Measurements from ENCODE around the gene MRTO4. TPM values are rescaled to one million over a fixed set of nuclear protein-coding genes. Genes with fewer than 3 reads are reported as not detected.
"Not testable (repeated sequence)": the region's sequence is repeated elsewhere in the genome, so short reads cannot be mapped to it uniquely, and the experiment has no call there.

Gene MRTO4
- total RNA-seq, 1 donor from 2014 or later, result 17.7 TPM

GRCh38 chr1:19274636-19275035, 23.0 kb downstream of the MRTO4 start:
- H3K4me3 Mint-ChIP-seq (ENCODE audit: unreplicated experiment), result no peak overlapping the region
- no peak for TF ChIP-seq CTCF (IDR thresholded peaks at IDR 0.05)
- no peak overlapping the region for H3K27ac Mint-ChIP-seq (ENCODE audit: unreplicated experiment)
- peaks cover 8% of the 10 kb centered on the region for H3K9me3 Mint-ChIP-seq (ENCODE audit: low read depth)
- DNase-seq (ENCODE audit: low spot score), result no peak
- no peaks in the 10 kb centered on the region for H3K27me3 Mint-ChIP-seq (ENCODE audit: low read depth)
- no peaks in the 10 kb centered on the region for H3K4me1 Mint-ChIP-seq (ENCODE audit: low read depth)
- H3K36me3 Mint-ChIP-seq (ENCODE audit: low read depth), result peaks cover 3% of the 10 kb centered on the region

- no peaks in the 10 kb centered on the region for H3K4me1 Mint-ChIP-seq (ENCODE audit: low read depth)
- no peak for DNase-seq (ENCODE audit: low spot score)
- no peaks in the 10 kb centered on the region for H3K27me3 Mint-ChIP-seq (ENCODE audit: low read depth)
- no peak overlapping the region for H3K4me3 Mint-ChIP-seq (ENCODE audit: unreplicated experiment)
- peaks cover 6% of the 10 kb centered on the region for H3K36me3 Mint-ChIP-seq (ENCODE audit: low read depth)
- TF ChIP-seq CTCF (IDR thresholded peaks at IDR 0.05), result no peak
- H3K9me3 Mint-ChIP-seq (ENCODE audit: low read depth), result peaks cover 10% of the 10 kb centered on the region
- H3K27ac Mint-ChIP-seq (ENCODE audit: unreplicated experiment), result no peak overlapping the region
These were observed 32.3 kb downstream of the MRTO4 start for GRCh38 chr1:19283891-19284290.

- no peak for DNase-seq (ENCODE audit: low spot score)
- H3K9me3 Mint-ChIP-seq (ENCODE audit: low read depth), result peaks cover 3% of the 10 kb centered on the region
- peaks cover 5% of the 10 kb centered on the region for H3K36me3 Mint-ChIP-seq (ENCODE audit: low read depth)
- no peak overlapping the region for H3K27ac Mint-ChIP-seq (ENCODE audit: unreplicated experiment)
- no peaks in the 10 kb centered on the region for H3K27me3 Mint-ChIP-seq (ENCODE audit: low read depth)
- H3K4me1 Mint-ChIP-seq (ENCODE audit: low read depth), result no peaks in the 10 kb centered on the region
- no peak overlapping the region for H3K4me3 Mint-ChIP-seq (ENCODE audit: unreplicated experiment)
- TF ChIP-seq CTCF (IDR thresholded peaks at IDR 0.05), result no peak
These were observed 33.3 kb downstream of the MRTO4 start for GRCh38 chr1:19284881-19285280.

GRCh38 chr1:19285366-19285765, 33.8 kb downstream of the MRTO4 start:
- H3K9me3 Mint-ChIP-seq (ENCODE audit: low read depth); H3K36me3 Mint-ChIP-seq (ENCODE audit: low read depth); H3K4me3 Mint-ChIP-seq (ENCODE audit: unreplicated experiment); H3K27me3 Mint-ChIP-seq (ENCODE audit: low read depth); DNase-seq (ENCODE audit: low spot score); H3K4me1 Mint-ChIP-seq (ENCODE audit: low read depth); H3K27ac Mint-ChIP-seq (ENCODE audit: unreplicated experiment): not testable (repeated sequence)

- H3K4me1 Mint-ChIP-seq (ENCODE audit: low read depth); H3K27me3 Mint-ChIP-seq (ENCODE audit: low read depth); H3K4me3 Mint-ChIP-seq (ENCODE audit: unreplicated experiment); H3K27ac Mint-ChIP-seq (ENCODE audit: unreplicated experiment); H3K36me3 Mint-ChIP-seq (ENCODE audit: low read depth); H3K9me3 Mint-ChIP-seq (ENCODE audit: low read depth); DNase-seq (ENCODE audit: low spot score): not testable (repeated sequence)
These were observed 34.2 kb downstream of the MRTO4 start for GRCh38 chr1:19285807-19286206.

GRCh38 chr1:19287436-19288185, 36.0 kb downstream of the MRTO4 start:
- H3K27ac Mint-ChIP-seq (ENCODE audit: unreplicated experiment), result no peak overlapping the region
- TF ChIP-seq CTCF (IDR thresholded peaks at IDR 0.05), result no peak
- no peaks in the 10 kb centered on the region for H3K4me1 Mint-ChIP-seq (ENCODE audit: low read depth)
- no peaks in the 10 kb centered on the region for H3K27me3 Mint-ChIP-seq (ENCODE audit: low read depth)
- no peak for DNase-seq (ENCODE audit: low spot score)
- no peaks in the 10 kb centered on the region for H3K9me3 Mint-ChIP-seq (ENCODE audit: low read depth)
- H3K36me3 Mint-ChIP-seq (ENCODE audit: low read depth), result peaks cover 5% of the 10 kb centered on the region
- peak overlapping the region; percentile 15 for H3K4me3 Mint-ChIP-seq (ENCODE audit: unreplicated experiment)

GRCh38 chr1:19288324-19289241, 37.0 kb downstream of the MRTO4 start, which contains the start of gene AKR7A3:
TSS of gene AKR7A3 (minus strand) at chr1:19288770. CDS start at chr1:19288709, 61 bp downstream.
- H3K4me3 Mint-ChIP-seq (ENCODE audit: unreplicated experiment), result peak within 1 kb of the TSS; percentile 49
- not testable (repeated sequence) for H3K27me3 Mint-ChIP-seq (ENCODE audit: low read depth); DNase-seq (ENCODE audit: low spot score); H3K27ac Mint-ChIP-seq (ENCODE audit: unreplicated experiment); H3K36me3 Mint-ChIP-seq (ENCODE audit: low read depth); H3K4me1 Mint-ChIP-seq (ENCODE audit: low read depth); H3K9me3 Mint-ChIP-seq (ENCODE audit: low read depth)
